Glutamatergic neuron (in vitro differentiated cells): ENCODE measurements around the gene DACT2. TPM values are rescaled to one million over a fixed set of nuclear protein-coding genes. Genes with fewer than 3 reads are reported as not detected.

ENCODE experiments used
- DNase-seq: peaks from one replicate; pipeline ENCODE4 v3.0.0; 2022
- H3K27ac Mint-ChIP-seq: one replicate; pipeline ENCODE4 v1.8.0; 2020; ENCODE audit warnings: mild to moderate bottlenecking, mixed read lengths, inconsistent platforms; ENCODE audit not compliant: unreplicated experiment
- H3K27me3 Mint-ChIP-seq: one replicate; pipeline ENCODE4 v1.8.0; 2020; ENCODE audit warnings: mild to moderate bottlenecking, moderate library complexity, mixed read lengths, inconsistent platforms; ENCODE audit not compliant: unreplicated experiment
- H3K36me3 Mint-ChIP-seq: one replicate; pipeline ENCODE4 v1.8.0; 2020; ENCODE audit warnings: mild to moderate bottlenecking, mixed read lengths, inconsistent platforms; ENCODE audit not compliant: unreplicated experiment
- H3K4me1 Mint-ChIP-seq: one replicate; pipeline ENCODE4 v1.8.0; 2020; ENCODE audit warnings: mild to moderate bottlenecking, low read depth, mixed read lengths, inconsistent platforms; ENCODE audit not compliant: unreplicated experiment
- H3K4me3 Mint-ChIP-seq: one replicate; pipeline ENCODE4 v1.8.0; 2020; ENCODE audit warnings: mild to moderate bottlenecking, mixed read lengths, inconsistent platforms; ENCODE audit not compliant: unreplicated experiment
- H3K9me3 Mint-ChIP-seq: one replicate; pipeline ENCODE4 v1.8.0; 2020; ENCODE audit warnings: mild to moderate bottlenecking, moderate library complexity, mixed read lengths, inconsistent platforms; ENCODE audit not compliant: unreplicated experiment
- total RNA-seq: library from RNA; stranded (reverse); fragmentation: NEBNext Ultra II Directional; extraction: Animal tissue kit (Norgen Biotek cat#: 25700); gene quantifications from one replicate; pipeline ENCODE4 v1.2.1, GENCODE V29; 2021; ENCODE audit not compliant: unreplicated experiment
- TF ChIP-seq, protein P1 (sequence below): fragments of 200-600 bp; sonication (generic); IDR thresholded peaks from one replicate; pipeline ENCODE4 v1.5.0; 2021; ENCODE audit not compliant: partially characterized antibody, unreplicated experiment

DACT2 gene
- total RNA-seq, 1 donor from 2014 or later = 0.22 TPM

DNA sequence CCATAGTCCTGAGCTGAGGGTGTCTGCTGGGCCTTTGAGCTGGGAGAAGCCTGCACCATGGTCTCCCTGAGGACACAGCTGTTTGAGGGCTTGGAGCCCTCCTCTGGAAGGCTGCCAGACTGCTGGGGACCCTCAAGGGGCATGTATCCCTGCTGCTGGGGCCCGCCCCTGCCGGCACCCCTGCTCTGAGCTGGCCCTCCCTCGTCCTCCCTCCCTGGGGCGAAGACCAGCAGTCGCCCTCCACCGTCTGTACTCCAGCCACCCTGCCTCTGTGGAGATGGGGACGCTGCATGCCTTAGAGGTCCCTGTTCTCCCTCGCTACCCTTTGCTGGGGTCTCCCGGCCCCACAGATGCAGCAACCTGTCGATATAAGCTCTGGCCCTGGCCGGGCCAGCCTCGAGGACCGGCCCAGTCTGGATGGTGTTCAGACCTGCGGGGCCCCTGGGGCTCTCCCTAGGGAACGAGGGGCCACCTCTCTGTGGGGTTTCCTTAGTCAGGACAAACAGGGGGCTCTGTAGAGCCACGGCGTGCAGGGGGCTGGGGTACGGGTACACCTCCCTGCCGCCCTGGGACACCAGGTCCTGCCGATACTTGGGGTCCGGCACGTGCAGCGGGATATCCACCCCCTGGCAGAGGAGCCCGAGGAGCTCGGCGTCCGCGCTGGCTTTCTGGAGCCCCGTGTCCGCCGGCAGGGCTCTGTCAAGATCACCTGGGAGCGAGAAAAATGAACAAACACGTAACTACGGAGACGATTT is 11.0 kb downstream of the DACT2 start:
- Mint-ChIP-seq H3K27ac (no peak overlapping the region), H3K4me3 (no peak overlapping the region), H3K36me3 (no peaks in the 10 kb centered on the region), H3K9me3 (peaks cover 1% of the 10 kb centered on the region), H3K4me1 (peaks cover 11% of the 10 kb centered on the region), H3K27me3 (peaks cover 3% of the 10 kb centered on the region)
- DNase-seq = no peak
- TF ChIP-seq, protein P1, sequence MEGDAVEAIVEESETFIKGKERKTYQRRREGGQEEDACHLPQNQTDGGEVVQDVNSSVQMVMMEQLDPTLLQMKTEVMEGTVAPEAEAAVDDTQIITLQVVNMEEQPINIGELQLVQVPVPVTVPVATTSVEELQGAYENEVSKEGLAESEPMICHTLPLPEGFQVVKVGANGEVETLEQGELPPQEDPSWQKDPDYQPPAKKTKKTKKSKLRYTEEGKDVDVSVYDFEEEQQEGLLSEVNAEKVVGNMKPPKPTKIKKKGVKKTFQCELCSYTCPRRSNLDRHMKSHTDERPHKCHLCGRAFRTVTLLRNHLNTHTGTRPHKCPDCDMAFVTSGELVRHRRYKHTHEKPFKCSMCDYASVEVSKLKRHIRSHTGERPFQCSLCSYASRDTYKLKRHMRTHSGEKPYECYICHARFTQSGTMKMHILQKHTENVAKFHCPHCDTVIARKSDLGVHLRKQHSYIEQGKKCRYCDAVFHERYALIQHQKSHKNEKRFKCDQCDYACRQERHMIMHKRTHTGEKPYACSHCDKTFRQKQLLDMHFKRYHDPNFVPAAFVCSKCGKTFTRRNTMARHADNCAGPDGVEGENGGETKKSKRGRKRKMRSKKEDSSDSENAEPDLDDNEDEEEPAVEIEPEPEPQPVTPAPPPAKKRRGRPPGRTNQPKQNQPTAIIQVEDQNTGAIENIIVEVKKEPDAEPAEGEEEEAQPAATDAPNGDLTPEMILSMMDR = no peak

DNA sequence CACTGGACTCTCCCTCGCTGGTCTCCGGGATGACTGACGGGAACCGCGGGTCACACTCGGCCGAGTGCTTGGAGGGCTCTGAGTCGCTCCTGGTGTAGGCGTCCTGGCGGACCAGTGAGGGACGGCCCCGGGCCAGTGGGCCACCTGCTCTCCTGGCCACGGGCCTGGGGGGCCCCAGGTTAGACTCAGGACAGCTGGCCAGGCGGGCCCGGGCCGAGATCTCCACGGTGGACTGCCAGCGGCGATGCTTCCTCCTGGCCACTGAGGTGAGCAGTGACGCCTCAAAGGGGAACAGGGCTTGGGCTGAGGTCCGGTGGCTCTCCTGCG is 11.9 kb downstream of the DACT2 start:
- peaks cover 16% of the 10 kb centered on the region for H3K4me1 Mint-ChIP-seq
- no peaks in the 10 kb centered on the region for H3K36me3 Mint-ChIP-seq
- TF ChIP-seq, protein P1 = no peak
- DNase-seq = no peak
- H3K27me3 Mint-ChIP-seq = peaks cover 3% of the 10 kb centered on the region
- H3K9me3 Mint-ChIP-seq = peaks cover 1% of the 10 kb centered on the region
- H3K4me3 Mint-ChIP-seq = no peak overlapping the region
- H3K27ac Mint-ChIP-seq = no peak overlapping the region

DNA sequence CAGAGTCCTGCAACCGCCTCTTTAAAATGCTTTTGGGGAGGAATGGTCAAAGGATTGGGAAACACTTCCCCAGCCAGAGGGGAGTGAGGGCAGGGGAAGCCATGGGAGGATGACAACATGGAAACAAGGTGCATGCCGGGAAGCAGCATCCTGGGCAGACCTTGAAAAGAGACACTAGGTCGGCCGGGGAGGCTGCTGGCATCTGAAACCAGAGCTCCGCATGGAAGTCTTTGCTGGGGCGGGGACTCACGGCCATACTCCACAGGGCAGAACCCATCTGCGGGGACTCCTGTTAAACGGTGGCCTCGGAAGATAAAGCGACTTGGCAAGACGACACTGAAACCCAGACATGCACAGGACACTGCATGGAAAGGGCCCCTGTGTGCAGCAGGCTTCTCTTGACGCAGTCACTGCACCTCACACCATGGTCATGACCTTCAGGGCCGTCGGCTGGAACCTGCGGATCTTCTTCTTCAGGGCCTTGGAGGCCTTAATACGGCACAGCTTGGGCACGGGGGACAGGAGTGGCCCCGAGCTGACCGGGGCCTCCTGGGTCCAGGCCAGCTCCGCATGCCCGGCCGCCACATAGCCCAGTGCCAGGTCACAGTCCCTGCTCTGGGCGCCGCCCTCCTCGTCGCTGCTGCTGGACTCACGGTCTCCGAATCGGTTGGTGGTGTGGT is 12.4 kb downstream of the DACT2 start:
- H3K9me3 Mint-ChIP-seq = peaks cover 1% of the 10 kb centered on the region
- DNase-seq = no peak
- H3K27me3 Mint-ChIP-seq = peaks cover 3% of the 10 kb centered on the region
- H3K27ac Mint-ChIP-seq = no peak overlapping the region
- peaks cover 19% of the 10 kb centered on the region for H3K4me1 Mint-ChIP-seq
- no peak overlapping the region for H3K4me3 Mint-ChIP-seq
- TF ChIP-seq, protein P1 = no peak
- no peaks in the 10 kb centered on the region for H3K36me3 Mint-ChIP-seq

- H3K27me3 Mint-ChIP-seq = peaks cover 3% of the 10 kb centered on the region
- peaks cover 1% of the 10 kb centered on the region for H3K9me3 Mint-ChIP-seq
Measured at GRCh38 chr6:168305863-168306262, 13.7 kb downstream of the DACT2 start.

More at GRCh38 chr6:168305863-168306262, 13.7 kb downstream of the DACT2 start:
- no peak overlapping the region for H3K27ac Mint-ChIP-seq
- TF ChIP-seq, protein P1 = no peak
- H3K36me3 Mint-ChIP-seq = no peaks in the 10 kb centered on the region
- no peak overlapping the region for H3K4me3 Mint-ChIP-seq
- H3K4me1 Mint-ChIP-seq = peaks cover 29% of the 10 kb centered on the region
- no peak for DNase-seq
